ENCODE measurements around the gene EEF1G.
A peak's percentile ranks its signal among the peaks of the same experiment; 100 is the strongest.

Gene EEF1G

GRCh38 chr11:62580959-62581715 lies 7.4 kb upstream of the EEF1G start:
- peaks cover 3% of the 10 kb centered on the region for H3K36me3 ChIP-seq
- TF ChIP-seq, protein P1, sequence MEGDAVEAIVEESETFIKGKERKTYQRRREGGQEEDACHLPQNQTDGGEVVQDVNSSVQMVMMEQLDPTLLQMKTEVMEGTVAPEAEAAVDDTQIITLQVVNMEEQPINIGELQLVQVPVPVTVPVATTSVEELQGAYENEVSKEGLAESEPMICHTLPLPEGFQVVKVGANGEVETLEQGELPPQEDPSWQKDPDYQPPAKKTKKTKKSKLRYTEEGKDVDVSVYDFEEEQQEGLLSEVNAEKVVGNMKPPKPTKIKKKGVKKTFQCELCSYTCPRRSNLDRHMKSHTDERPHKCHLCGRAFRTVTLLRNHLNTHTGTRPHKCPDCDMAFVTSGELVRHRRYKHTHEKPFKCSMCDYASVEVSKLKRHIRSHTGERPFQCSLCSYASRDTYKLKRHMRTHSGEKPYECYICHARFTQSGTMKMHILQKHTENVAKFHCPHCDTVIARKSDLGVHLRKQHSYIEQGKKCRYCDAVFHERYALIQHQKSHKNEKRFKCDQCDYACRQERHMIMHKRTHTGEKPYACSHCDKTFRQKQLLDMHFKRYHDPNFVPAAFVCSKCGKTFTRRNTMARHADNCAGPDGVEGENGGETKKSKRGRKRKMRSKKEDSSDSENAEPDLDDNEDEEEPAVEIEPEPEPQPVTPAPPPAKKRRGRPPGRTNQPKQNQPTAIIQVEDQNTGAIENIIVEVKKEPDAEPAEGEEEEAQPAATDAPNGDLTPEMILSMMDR (IDR thresholded peaks at IDR 0.05; ENCODE audit: low read depth, low read length) = no peak
- DNase-seq = no peak

DNA sequence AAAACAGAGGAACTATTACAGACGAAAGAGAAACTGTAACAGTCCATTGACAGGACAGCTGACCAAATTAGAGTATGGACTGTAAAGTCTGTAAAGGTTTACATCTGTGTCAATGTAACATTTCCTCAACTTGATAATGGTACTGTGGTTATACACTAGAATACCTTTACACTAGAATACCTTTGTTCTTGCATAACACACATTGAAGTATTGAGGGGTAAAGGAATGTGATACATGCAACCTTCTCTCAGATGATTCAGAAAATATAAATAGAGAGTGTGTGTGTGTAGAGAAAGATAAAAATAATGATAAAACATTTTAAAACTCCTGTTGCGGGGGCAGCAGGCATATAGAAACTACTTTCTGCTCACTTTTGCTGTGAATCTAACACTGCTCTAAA lies 5.6 kb upstream of the EEF1G start:
- Histone ChIP-seq H3K4me3 (ENCODE audit: low read depth, low read length) (no peak overlapping the region), H3K9me3 (no peaks in the 10 kb centered on the region), H3K27me3 (no peaks in the 10 kb centered on the region), H3K36me3 (peaks cover 3% of the 10 kb centered on the region; the same call in 1 of the 2 replicates), H3K4me1 (no peaks in the 10 kb centered on the region)
- DNase-seq = no peak
- TF ChIP-seq, protein P1 (IDR thresholded peaks at IDR 0.05; ENCODE audit: low read depth, low read length) = no peak

More at GRCh38 chr11:62580959-62581715, 7.4 kb upstream of the EEF1G start:
- Histone ChIP-seq H3K4me3 (ENCODE audit: low read depth, low read length) (no peak overlapping the region), H3K9me3 (no peaks in the 10 kb centered on the region), H3K4me1 (no peaks in the 10 kb centered on the region), H3K27me3 (no peaks in the 10 kb centered on the region)

- Histone ChIP-seq H3K9me3 (no peaks in the 10 kb centered on the region), H3K36me3 (peaks cover under 1% of the 10 kb centered on the region; the same call in 1 of the 2 replicates), H3K4me1 (no peaks in the 10 kb centered on the region), H3K27me3 (no peaks in the 10 kb centered on the region), H3K4me3 (ENCODE audit: low read depth, low read length) (no peak overlapping the region)
- TF ChIP-seq, protein P1 (IDR thresholded peaks at IDR 0.05; ENCODE audit: low read depth, low read length) = no peak
- DNase-seq = no peak
Observed at GRCh38 chr11:62578541-62578940, 4.8 kb upstream of the EEF1G start.

GRCh38 chr11:62577046-62577714 lies 3.5 kb upstream of the EEF1G start:
- H3K9me3 ChIP-seq = no peaks in the 10 kb centered on the region
- H3K4me1 ChIP-seq = no peaks in the 10 kb centered on the region
- H3K27me3 ChIP-seq = no peaks in the 10 kb centered on the region
- H3K4me3 ChIP-seq (ENCODE audit: low read depth, low read length) = no peak overlapping the region
- TF ChIP-seq, protein P1 (IDR thresholded peaks at IDR 0.05; ENCODE audit: low read depth, low read length) = no peak
- DNase-seq = no peak
- H3K36me3 ChIP-seq = peaks cover 9% of the 10 kb centered on the region

DNA sequence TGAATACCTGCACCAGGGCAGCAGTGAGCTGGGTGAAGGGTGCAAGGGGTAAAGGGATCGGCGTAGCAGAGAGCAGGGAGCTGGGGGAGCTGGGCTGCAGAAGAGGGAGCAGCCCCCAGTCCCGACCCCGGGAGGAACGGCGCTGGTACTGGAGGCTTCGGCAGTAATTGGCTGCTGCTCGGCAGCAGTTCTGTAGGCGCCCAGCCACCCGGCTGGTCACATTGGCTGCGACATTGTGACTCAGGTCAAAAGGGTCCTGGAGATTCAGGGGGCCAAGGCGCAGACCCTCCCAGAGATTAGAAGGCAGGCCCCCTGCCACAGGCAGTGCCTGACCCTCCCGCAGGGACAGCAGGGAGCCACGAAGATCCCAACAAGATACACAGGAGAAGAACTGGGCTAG lies 2.1 kb upstream of the EEF1G start:
- TF ChIP-seq, protein P1 (IDR thresholded peaks at IDR 0.05; ENCODE audit: low read depth, low read length) = no peak
- DNase-seq = no peak
- no peak overlapping the region for H3K4me3 ChIP-seq (ENCODE audit: low read depth, low read length)
- H3K9me3 ChIP-seq = no peaks in the 10 kb centered on the region
- H3K36me3 ChIP-seq = peaks cover 23% of the 10 kb centered on the region
- no peaks in the 10 kb centered on the region for H3K4me1 ChIP-seq
- H3K27me3 ChIP-seq = no peaks in the 10 kb centered on the region

DNA sequence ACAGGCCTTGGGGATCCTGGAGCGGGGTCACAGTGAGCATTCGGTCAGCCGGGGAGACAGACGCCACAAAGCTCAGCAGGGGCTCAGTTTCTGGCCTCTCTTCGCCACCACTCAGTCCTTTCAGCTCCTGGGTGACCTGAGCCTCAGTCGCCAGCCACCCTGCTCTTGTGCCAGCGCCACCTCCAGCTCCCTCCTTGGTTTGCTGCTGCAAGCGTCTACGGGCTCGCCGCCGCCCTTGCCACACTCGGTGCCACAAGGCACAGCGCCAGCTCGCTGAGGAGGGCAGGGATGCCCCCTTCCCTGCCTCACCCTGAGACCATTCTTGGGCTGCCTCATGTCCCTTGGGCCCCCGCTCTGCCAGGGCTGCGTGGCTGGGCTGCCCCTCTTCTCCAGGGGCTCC lies 1.5 kb upstream of the EEF1G start:
- Histone ChIP-seq H3K36me3 (peaks cover 29% of the 10 kb centered on the region), H3K27me3 (no peaks in the 10 kb centered on the region), H3K4me1 (no peaks in the 10 kb centered on the region), H3K9me3 (no peaks in the 10 kb centered on the region), H3K4me3 (ENCODE audit: low read depth, low read length) (peak overlapping the region; percentile 64)
- TF ChIP-seq, protein P1 (IDR thresholded peaks at IDR 0.05; ENCODE audit: low read depth, low read length) = no peak
- no peak for DNase-seq
